Effector memory CD4-positive, alpha-beta T cell (primary cell): ENCODE measurements around the gene RPL6.

Experiments
- DNase-seq, 3 donors: peaks; one replicate each; pipeline ENCODE4 v3.0.0-alpha.2; 2020
- H3K27ac ChIP-seq: 2 replicates; pipeline ENCODE4 v1.7.0; 2013; ENCODE audit warnings: mild to moderate bottlenecking, low read length, moderate library complexity; ENCODE audit not compliant: insufficient read depth, poor library complexity, severe bottlenecking
- H3K27me3 ChIP-seq: replicated peaks from 2 replicates; pipeline ENCODE4 v1.7.0; 2013; ENCODE audit warnings: mild to moderate bottlenecking, low read length; ENCODE audit not compliant: insufficient read depth, control insufficient read depth, poor library complexity, severe bottlenecking
- H3K36me3 ChIP-seq: 2 replicates; pipeline ENCODE4 v1.7.0; 2013; ENCODE audit warnings: mild to moderate bottlenecking, low read length, moderate library complexity; ENCODE audit not compliant: control insufficient read depth, insufficient read depth
- H3K4me1 ChIP-seq: 2 replicates; pipeline ENCODE4 v1.7.0; 2013; ENCODE audit warnings: low read length, mild to moderate bottlenecking; ENCODE audit not compliant: control insufficient read depth, insufficient read depth, poor library complexity, severe bottlenecking
- H3K4me3 ChIP-seq: 2 replicates; pipeline ENCODE4 v1.7.0; 2013; ENCODE audit warnings: low read length, low read depth, mild to moderate bottlenecking; ENCODE audit not compliant: insufficient read depth, poor library complexity, severe bottlenecking
- H3K9me3 ChIP-seq: 2 replicates; pipeline ENCODE4 v1.7.0; 2013; ENCODE audit warnings: mild to moderate bottlenecking, low read length, moderate library complexity; ENCODE audit not compliant: control insufficient read depth

The RPL6 gene

GRCh38 chr12:112381406-112381882 is 28.0 kb downstream of the RPL6 start:
- no peaks in the 10 kb centered on the region for H3K27me3 ChIP-seq
- no peaks in the 10 kb centered on the region for H3K36me3 ChIP-seq
- DNase-seq = peak; percentile 22 to 30 (median 27)
- H3K9me3 ChIP-seq = no peaks in the 10 kb centered on the region
- H3K4me1 ChIP-seq = peaks cover 8% of the 10 kb centered on the region
- peak overlapping the region; percentile 80 for H3K4me3 ChIP-seq
- H3K27ac ChIP-seq = peak overlapping the region; percentile 69

- H3K4me3 ChIP-seq = peak overlapping the region; percentile 80
- peaks cover 8% of the 10 kb centered on the region for H3K4me1 ChIP-seq
- H3K9me3 ChIP-seq = no peaks in the 10 kb centered on the region
- peak overlapping the region; percentile 69 for H3K27ac ChIP-seq
- DNase-seq = no peak
- no peaks in the 10 kb centered on the region for H3K27me3 ChIP-seq
- H3K36me3 ChIP-seq = no peaks in the 10 kb centered on the region
Measured at GRCh38 chr12:112380663-112381405, 28.6 kb downstream of the RPL6 start.

- Histone ChIP-seq H3K27me3 (no peaks in the 10 kb centered on the region), H3K27ac (no peak overlapping the region), H3K9me3 (no peaks in the 10 kb centered on the region), H3K4me3 (no peak overlapping the region), H3K36me3 (no peaks in the 10 kb centered on the region), H3K4me1 (no peaks in the 10 kb centered on the region)
- DNase-seq = no peak
Measured at GRCh38 chr12:112375105-112375504, 34.3 kb downstream of the RPL6 start.

- Histone ChIP-seq H3K36me3 (no peaks in the 10 kb centered on the region), H3K9me3 (no peaks in the 10 kb centered on the region), H3K4me1 (no peaks in the 10 kb centered on the region), H3K27me3 (no peaks in the 10 kb centered on the region), H3K27ac (no peak overlapping the region), H3K4me3 (no peak overlapping the region)
- no peak for DNase-seq
Measured at GRCh38 chr12:112374166-112374740, 35.2 kb downstream of the RPL6 start.

GRCh38 chr12:112370868-112371510 is 38.4 kb downstream of the RPL6 start:
- Histone ChIP-seq H3K9me3 (no peaks in the 10 kb centered on the region), H3K36me3 (no peaks in the 10 kb centered on the region), H3K4me1 (no peaks in the 10 kb centered on the region), H3K4me3 (no peak overlapping the region), H3K27ac (no peak overlapping the region), H3K27me3 (no peaks in the 10 kb centered on the region)
- DNase-seq = no peak

GRCh38 chr12:112370199-112370598 is 39.2 kb downstream of the RPL6 start:
- no peak for DNase-seq
- no peak overlapping the region for H3K27ac ChIP-seq
- H3K27me3 ChIP-seq = no peaks in the 10 kb centered on the region
- H3K4me3 ChIP-seq = no peak overlapping the region
- no peaks in the 10 kb centered on the region for H3K36me3 ChIP-seq
- no peaks in the 10 kb centered on the region for H3K4me1 ChIP-seq
- no peaks in the 10 kb centered on the region for H3K9me3 ChIP-seq

GRCh38 chr12:112368856-112369255 is 40.5 kb downstream of the RPL6 start:
- Histone ChIP-seq H3K4me3 (no peak overlapping the region), H3K27ac (no peak overlapping the region), H3K27me3 (no peaks in the 10 kb centered on the region), H3K4me1 (no peaks in the 10 kb centered on the region), H3K36me3 (no peaks in the 10 kb centered on the region), H3K9me3 (no peaks in the 10 kb centered on the region)
- DNase-seq = no peak

- H3K27ac ChIP-seq = no peak overlapping the region
- H3K27me3 ChIP-seq = no peaks in the 10 kb centered on the region
- H3K4me1 ChIP-seq = no peaks in the 10 kb centered on the region
- H3K4me3 ChIP-seq = no peak overlapping the region
- H3K36me3 ChIP-seq = no peaks in the 10 kb centered on the region
- no peaks in the 10 kb centered on the region for H3K9me3 ChIP-seq
- DNase-seq = no peak
Measured at GRCh38 chr12:112367965-112368364, 41.4 kb downstream of the RPL6 start.

GRCh38 chr12:112362310-112362709 is 47.1 kb downstream of the RPL6 start:
- no peaks in the 10 kb centered on the region for H3K9me3 ChIP-seq
- DNase-seq = no peak
- no peaks in the 10 kb centered on the region for H3K36me3 ChIP-seq
- H3K4me1 ChIP-seq = no peaks in the 10 kb centered on the region
- H3K27me3 ChIP-seq = no peaks in the 10 kb centered on the region
- H3K27ac ChIP-seq = no peak overlapping the region
- no peak overlapping the region for H3K4me3 ChIP-seq

GRCh38 chr12:112361271-112361670 is 48.1 kb downstream of the RPL6 start:
- no peak overlapping the region for H3K4me3 ChIP-seq
- DNase-seq = no peak
- no peak overlapping the region for H3K27ac ChIP-seq
- no peaks in the 10 kb centered on the region for H3K36me3 ChIP-seq
- H3K9me3 ChIP-seq = no peaks in the 10 kb centered on the region
- H3K4me1 ChIP-seq = no peaks in the 10 kb centered on the region
- H3K27me3 ChIP-seq = no peaks in the 10 kb centered on the region
